Lower leg skin (tissue), 4 donors: ENCODE results near the gene NF1. TPM values are rescaled to one million over a fixed set of nuclear protein-coding genes. Genes with fewer than 3 reads are reported as not detected.

Experiments
- DNase-seq, 2 donors: peaks; one replicate each; pipeline ENCODE4 v3.0.0-alpha.2; 2019; ENCODE audit warnings: low spot score in 2 of 2
- H3K4me3 ChIP-seq: fragments of 200-600 bp; sonication (generic); 2 replicates; pipeline ENCODE4 v1.5.1; 2017; ENCODE audit warnings: mild to moderate bottlenecking, low read depth; ENCODE audit not compliant: poor library complexity, severe bottlenecking
- CTCF ChIP-seq, 3 donors: fragments of 450-650 bp; IDR thresholded peaks; one replicate each; pipeline ENCODE4 v1.5.1; 2016; ENCODE audit warnings: antibody characterized with exemption in 3 of 3, mild to moderate bottlenecking in 3 of 3, moderate library complexity in 2 of 3
- POLR2A ChIP-seq, 2 donors: fragments of 450-650 bp; IDR thresholded peaks; one replicate each; pipeline ENCODE4 v1.6.1; 2016 to 2017; ENCODE audit warnings: antibody characterized with exemption in 2 of 2, mild to moderate bottlenecking in 1 of 2, moderate library complexity in 1 of 2
- WGBS, 2 donors: methylation state at CpG; one replicate each; pipeline ENCODE4 v1.1.5; 2018; 5-methylcytosine and 5-hydroxymethylcytosine counted together
- intact Hi-C: fragments of 100-400 bp; cut with DNase I; formaldehyde crosslinking; loops from one replicate; pipeline ENCODE4 v1.15.0; 2023; ENCODE audit warnings: low total_unique reads
- total RNA-seq, 4 donors: library from RNA; depleted of rRNA; stranded (reverse); fragments of >200 nt; gene quantifications; one replicate each; pipeline ENCODE4 v1.1.0, GENCODE V29; 2016

Gene NF1
- total RNA-seq, 4 donors from 2014 or later: 27.5 to 48.6 (median 34.3) TPM

- 92 to 94% methylated on average over 3 of the region's 3 CpGs for WGBS, 2 donors
- no peak overlapping the region for H3K4me3 ChIP-seq
- TF ChIP-seq CTCF (IDR thresholded peaks at IDR 0.05) (no peak), POLR2A (IDR thresholded peaks at IDR 0.05) (no peak)
- intact Hi-C loops: no loop called here
- no peak for DNase-seq
Measured at GRCh38 chr17:31294231-31294630, 199.5 kb downstream of the NF1 start.

GRCh38 chr17:31294820-31295488 is 200.2 kb downstream of the NF1 start:
- DNase-seq: no peak
- no peak overlapping the region for H3K4me3 ChIP-seq
- intact Hi-C loops: no loop called here
- TF ChIP-seq CTCF (IDR thresholded peaks at IDR 0.05): no peak
- TF ChIP-seq POLR2A (IDR thresholded peaks at IDR 0.05): no peak
- WGBS, 2 donors: 90 to 94% methylated on average over 3 of the region's 3 CpGs

DNA sequence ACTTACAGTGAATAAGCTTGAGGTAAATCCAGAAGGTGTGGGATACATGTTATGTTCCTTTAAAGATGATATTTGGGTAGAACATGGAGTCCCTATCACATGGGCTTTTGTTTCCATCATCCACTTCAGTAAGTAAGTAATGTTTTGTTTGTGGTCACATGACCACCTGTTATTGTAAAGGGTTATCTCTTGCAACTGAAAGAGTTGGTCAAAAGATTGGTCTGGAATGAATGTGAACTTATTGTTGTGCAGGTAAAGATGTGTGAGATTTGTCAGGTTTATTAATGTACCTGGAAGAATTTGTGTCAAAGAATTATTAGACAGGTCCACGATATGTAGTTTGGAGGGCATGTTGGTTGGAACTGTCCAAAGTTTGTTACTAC is 200.7 kb downstream of the NF1 start:
- 91 to 94% methylated on average over 1 of the region's 1 CpG for WGBS, 2 donors
- TF ChIP-seq POLR2A (IDR thresholded peaks at IDR 0.05) (no peak), CTCF (IDR thresholded peaks at IDR 0.05) (no peak)
- no peak overlapping the region for H3K4me3 ChIP-seq
- intact Hi-C loops: no loop called here
- DNase-seq: no peak

- 85 to 92% methylated on average over 2 of the region's 2 CpGs for WGBS, 2 donors
- H3K4me3 ChIP-seq: no peak overlapping the region
- no peak for TF ChIP-seq POLR2A (IDR thresholded peaks at IDR 0.05)
- TF ChIP-seq CTCF (IDR thresholded peaks at IDR 0.05): no peak
- intact Hi-C loops: no loop called here
- DNase-seq: no peak
Measured at GRCh38 chr17:31296142-31296541, 201.4 kb downstream of the NF1 start.

DNA sequence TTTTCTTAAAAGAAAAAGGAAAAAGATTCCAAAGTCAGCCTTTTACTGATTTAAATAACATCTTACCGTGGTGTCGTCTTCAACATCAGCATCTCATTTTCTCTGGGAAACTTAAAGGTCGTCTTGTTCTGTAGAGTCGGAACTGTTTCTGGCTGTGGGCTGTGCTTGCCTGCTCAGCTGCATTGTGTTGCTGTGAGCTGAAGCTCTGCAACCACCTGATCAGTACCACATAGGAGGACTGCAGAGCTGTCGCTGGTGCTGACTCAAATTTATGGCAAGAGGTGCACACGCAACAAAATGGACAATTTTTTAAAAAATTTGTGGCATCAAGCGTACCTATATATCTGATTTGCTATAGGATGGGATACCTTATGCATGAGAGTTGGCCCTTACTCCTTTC is 202.3 kb downstream of the NF1 start, which contains the start of gene OMG:
OMG (minus strand) TSS at position 150 of the 400 bp plus-strand sequence. CDS start 908 bp downstream, outside the sequence.
- 88 to 89% methylated on average over 7 of the region's 7 CpGs for WGBS, 2 donors
- no peak for DNase-seq

More for the DNA sequence above, 202.3 kb downstream of the NF1 start, which contains the start of gene OMG:
- intact Hi-C loops: no loop called here
- no peak within 1 kb of the TSS for H3K4me3 ChIP-seq
- TF ChIP-seq CTCF (IDR thresholded peaks at IDR 0.05) (no peak), POLR2A (IDR thresholded peaks at IDR 0.05) (no peak)
